Endodermal cell (in vitro differentiated cells): ENCODE measurements around the gene ST6GALNAC4. TPM values are rescaled to one million over a fixed set of nuclear protein-coding genes. Genes with fewer than 3 reads are reported as not detected.

Experiments used
- DNase-seq: peaks from one replicate; pipeline ENCODE4 v3.0.0-alpha.2; 2017
- H3K27ac ChIP-seq: 2 replicates; pipeline ENCODE4 v1.5.1; 2013; ENCODE audit warnings: mild to moderate bottlenecking, low read depth, low read length, moderate library complexity
- H3K27me3 ChIP-seq: 2 replicates; pipeline ENCODE4 v1.6.1; 2013; ENCODE audit warnings: mild to moderate bottlenecking, low read length, moderate library complexity; ENCODE audit not compliant: insufficient read depth, control insufficient read depth, poor library complexity, severe bottlenecking
- H3K36me3 ChIP-seq: 2 replicates; pipeline ENCODE4 v1.7.0; 2013; ENCODE audit warnings: mild to moderate bottlenecking, low read length, moderate library complexity; ENCODE audit not compliant: control insufficient read depth, insufficient read depth
- H3K4me1 ChIP-seq: one replicate; pipeline ENCODE4 v1.7.0; 2013; ENCODE audit warnings: low read length; ENCODE audit not compliant: control insufficient read depth, insufficient read depth
- H3K4me3 ChIP-seq: 2 replicates; pipeline ENCODE4 v1.5.1; 2013; ENCODE audit warnings: mild to moderate bottlenecking, low read length, moderate library complexity
- H3K9ac ChIP-seq: 2 replicates; pipeline ENCODE4 v1.6.1; 2013; ENCODE audit warnings: mild to moderate bottlenecking, low read length, moderate library complexity; ENCODE audit not compliant: poor library complexity, severe bottlenecking; ENCODE audit errors: extremely low read depth
- H3K9me3 ChIP-seq: 2 replicates; pipeline ENCODE4 v1.6.1; 2013; ENCODE audit warnings: mild to moderate bottlenecking, low read length, moderate library complexity; ENCODE audit not compliant: control insufficient read depth
- H3K27ac Mint-ChIP-seq: 2 replicates; pipeline ENCODE4 v1.8.0; 2020; ENCODE audit warnings: mixed read lengths
- H3K27me3 Mint-ChIP-seq: 2 replicates; pipeline ENCODE4 v1.8.0; 2021; ENCODE audit warnings: mild to moderate bottlenecking, mixed read lengths; ENCODE audit not compliant: insufficient read depth
- H3K36me3 Mint-ChIP-seq: 2 replicates; pipeline ENCODE4 v1.8.0; 2020; ENCODE audit warnings: low read depth, mixed read lengths
- H3K4me1 Mint-ChIP-seq: 2 replicates; pipeline ENCODE4 v1.8.0; 2020; ENCODE audit warnings: mixed read lengths
- H3K4me3 Mint-ChIP-seq: 2 replicates; pipeline ENCODE4 v1.8.0; 2020; ENCODE audit warnings: mild to moderate bottlenecking, moderate library complexity, mixed read lengths
- H3K9me3 Mint-ChIP-seq: 2 replicates; pipeline ENCODE4 v1.8.0; 2020; ENCODE audit warnings: mild to moderate bottlenecking, mixed read lengths
- CTCF ChIP-seq: fragments of 200-600 bp; sonication (generic); conservative IDR thresholded peaks from 2 replicates; pipeline ENCODE4 v1.5.0; 2021; ENCODE audit warnings: antibody characterized with exemption, mild to moderate bottlenecking
- WGBS, 2 experiments: methylation state at CpG; one replicate each; pipeline versions ENCODE4 v1.1.5 to v1.1.7; 2013; ENCODE audit warnings: missing lambda C conversion rate in 2 of 2, mixed read lengths in 1 of 2; ENCODE audit not compliant: insufficient coverage in 1 of 2, insufficient read length in 1 of 2; 5-methylcytosine and 5-hydroxymethylcytosine counted together
- total RNA-seq, 2 donors: library from RNA; stranded (reverse); fragmentation: NEBNext Ultra II Directional in 1 of 2; extraction: Animal tissue kit (Norgen Biotek cat#: 25700) in 1 of 2; gene quantifications; 2 replicates in 1 of 2; 3 replicates in 1 of 2; pipeline ENCODE4 v1.2.1, GENCODE V29; 2021

Gene ST6GALNAC4
- total RNA-seq, 2 donors from 2014 or later = 8.3 to 12.7 TPM

DNA sequence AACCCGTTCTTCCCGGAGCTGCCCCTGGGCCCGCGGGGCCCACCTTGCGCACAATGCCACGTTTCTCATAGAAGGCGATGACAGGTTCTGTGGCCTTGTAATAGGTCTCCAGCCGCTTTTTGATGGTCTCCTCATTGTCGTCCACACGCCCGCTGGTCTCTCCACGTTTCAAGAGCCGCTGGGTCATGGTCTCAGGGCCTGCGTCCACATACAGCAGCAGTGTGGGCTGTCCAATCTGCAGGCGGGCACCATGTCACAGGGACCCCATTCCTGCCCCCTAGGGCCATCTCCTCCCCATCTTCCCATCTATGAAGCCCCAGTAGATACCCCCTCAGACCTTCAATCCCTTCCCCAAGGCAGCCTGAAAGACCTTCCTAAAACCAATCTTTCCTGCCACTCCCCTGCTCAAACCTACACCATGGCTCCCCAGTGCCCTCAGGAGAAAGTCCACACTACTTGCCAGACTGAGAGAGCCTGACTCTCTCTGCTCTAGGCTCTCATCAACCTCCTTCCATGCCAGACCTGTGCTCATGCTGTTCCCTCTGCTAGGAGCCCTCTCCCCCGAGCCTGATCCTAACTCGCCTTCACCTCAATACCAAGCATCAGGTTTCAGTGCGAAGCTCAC lies 48.5 kb downstream of the ST6GALNAC4 start:
- no peak overlapping the region for H3K4me3 ChIP-seq
- DNase-seq = no peak
- TF ChIP-seq CTCF = no peak
- H3K9me3 Mint-ChIP-seq = no peaks in the 10 kb centered on the region
- H3K9me3 ChIP-seq = no peaks in the 10 kb centered on the region
- no peaks in the 10 kb centered on the region for H3K36me3 Mint-ChIP-seq
- H3K4me1 ChIP-seq = peaks cover 7% of the 10 kb centered on the region
- H3K27me3 Mint-ChIP-seq = no peaks in the 10 kb centered on the region
- H3K36me3 ChIP-seq = no peaks in the 10 kb centered on the region
- WGBS, 2 experiments = 94 to 98% methylated on average over 15 to 18 of the region's 18 CpGs
- no peak overlapping the region for H3K9ac ChIP-seq
- H3K27ac Mint-ChIP-seq = no peak overlapping the region
- no peak overlapping the region for H3K27ac ChIP-seq
- H3K27me3 ChIP-seq = no peaks in the 10 kb centered on the region
- no peak overlapping the region for H3K4me3 Mint-ChIP-seq
- H3K4me1 Mint-ChIP-seq = peaks cover 11% of the 10 kb centered on the region

GRCh38 chr9:127867356-127868277 lies 49.2 kb downstream of the ST6GALNAC4 start:
- Mint-ChIP-seq H3K4me3 (no peak overlapping the region), H3K36me3 (no peaks in the 10 kb centered on the region), H3K4me1 (peaks cover 17% of the 10 kb centered on the region), H3K27ac (peak overlapping the region; percentile 30), H3K9me3 (no peaks in the 10 kb centered on the region), H3K27me3 (no peaks in the 10 kb centered on the region)
- peak; percentile 68 for DNase-seq
- Histone ChIP-seq H3K4me1 (peaks cover 9% of the 10 kb centered on the region), H3K36me3 (no peaks in the 10 kb centered on the region), H3K27me3 (no peaks in the 10 kb centered on the region), H3K9me3 (no peaks in the 10 kb centered on the region), H3K4me3 (no peak overlapping the region), H3K27ac (no peak overlapping the region), H3K9ac (no peak overlapping the region)
- TF ChIP-seq CTCF = no peak
- WGBS, 2 experiments = 92 to 95% methylated on average over 16 to 30 of the region's 30 CpGs

GRCh38 chr9:127866535-127866934 lies 50.3 kb downstream of the ST6GALNAC4 start:
- Histone ChIP-seq H3K27ac (no peak overlapping the region), H3K36me3 (no peaks in the 10 kb centered on the region), H3K4me3 (no peak overlapping the region), H3K9me3 (no peaks in the 10 kb centered on the region), H3K4me1 (peaks cover 14% of the 10 kb centered on the region), H3K27me3 (no peaks in the 10 kb centered on the region), H3K9ac (no peak overlapping the region)
- 91 to 97% methylated on average over 6 to 13 of the region's 13 CpGs for WGBS, 2 experiments
- no peaks in the 10 kb centered on the region for H3K9me3 Mint-ChIP-seq
- H3K4me1 Mint-ChIP-seq = peaks cover 18% of the 10 kb centered on the region
- no peaks in the 10 kb centered on the region for H3K36me3 Mint-ChIP-seq
- H3K4me3 Mint-ChIP-seq = no peak overlapping the region
- TF ChIP-seq CTCF = no peak
- DNase-seq = no peak
- no peak overlapping the region for H3K27ac Mint-ChIP-seq
- no peaks in the 10 kb centered on the region for H3K27me3 Mint-ChIP-seq
